Ectodermal cell (in vitro differentiated cells): ENCODE results near the gene RERG.
"Not testable (repeated sequence)": the region's sequence is repeated elsewhere in the genome, so short reads cannot be mapped to it uniquely, and the experiment has no call there.

Source experiments
- H3K27ac ChIP-seq: 2 replicates; pipeline ENCODE4 v1.7.0; 2013; ENCODE audit warnings: mild to moderate bottlenecking, low read depth, low read length; ENCODE audit not compliant: insufficient read depth, poor library complexity, severe bottlenecking
- H3K27me3 ChIP-seq: 2 replicates; pipeline ENCODE4 v1.7.0; 2013; ENCODE audit warnings: mild to moderate bottlenecking, low read length; ENCODE audit not compliant: insufficient read depth, control insufficient read depth, poor library complexity, severe bottlenecking
- H3K36me3 ChIP-seq: one replicate; pipeline ENCODE4 v1.7.0; 2013; ENCODE audit warnings: low read length; ENCODE audit not compliant: control insufficient read depth, insufficient read depth
- H3K4me1 ChIP-seq: one replicate; pipeline ENCODE4 v1.7.0; 2013; ENCODE audit warnings: low read length; ENCODE audit not compliant: control insufficient read depth, insufficient read depth
- H3K4me3 ChIP-seq: 2 replicates; pipeline ENCODE4 v1.7.0; 2013; ENCODE audit warnings: low read depth, low read length, control low read depth; ENCODE audit not compliant: insufficient read depth
- H3K9me3 ChIP-seq: 2 replicates; pipeline ENCODE4 v1.7.0; 2013; ENCODE audit warnings: mild to moderate bottlenecking, low read length, moderate library complexity; ENCODE audit not compliant: control insufficient read depth
- WGBS, 2 experiments: methylation state at CpG; one replicate each; pipeline ENCODE4 v1.1.7; 2013; ENCODE audit warnings: missing lambda C conversion rate in 2 of 2; 5-methylcytosine and 5-hydroxymethylcytosine counted together

RERG gene

GRCh38 chr12:15118955-15119354 lies 102.3 kb downstream of the RERG start:
- Histone ChIP-seq H3K4me3 (no peak overlapping the region), H3K36me3 (no peaks in the 10 kb centered on the region), H3K9me3 (no peaks in the 10 kb centered on the region), H3K4me1 (no peaks in the 10 kb centered on the region), H3K27me3 (no peaks in the 10 kb centered on the region), H3K27ac (no peak overlapping the region)
- WGBS, 2 experiments = no CpG with 5 or more reads among the region's 1 CpG

GRCh38 chr12:15116983-15117382 lies 104.2 kb downstream of the RERG start:
- no peaks in the 10 kb centered on the region for H3K36me3 ChIP-seq
- no peaks in the 10 kb centered on the region for H3K27me3 ChIP-seq
- no peak overlapping the region for H3K27ac ChIP-seq
- no peaks in the 10 kb centered on the region for H3K9me3 ChIP-seq
- H3K4me1 ChIP-seq = no peaks in the 10 kb centered on the region
- no CpG with 5 or more reads among the region's 1 CpG for whole genome bisulfite sequencing, 2 experiments
- no peak overlapping the region for H3K4me3 ChIP-seq

- no peak overlapping the region for H3K27ac ChIP-seq
- 56 to 58% methylated on average over 4 of the region's 4 CpGs for WGBS, 2 experiments
- no peak overlapping the region for H3K4me3 ChIP-seq
- no peaks in the 10 kb centered on the region for H3K4me1 ChIP-seq
- no peaks in the 10 kb centered on the region for H3K36me3 ChIP-seq
- no peaks in the 10 kb centered on the region for H3K9me3 ChIP-seq
- H3K27me3 ChIP-seq = no peaks in the 10 kb centered on the region
Observed at GRCh38 chr12:15116086-15116485, 105.1 kb downstream of the RERG start.

GRCh38 chr12:15115434-15115833 lies 105.8 kb downstream of the RERG start:
- H3K27ac ChIP-seq = no peak overlapping the region
- WGBS, 2 experiments = 99 to 100% methylated on average over 2 of the region's 3 CpGs
- no peaks in the 10 kb centered on the region for H3K9me3 ChIP-seq
- H3K27me3 ChIP-seq = no peaks in the 10 kb centered on the region
- H3K4me3 ChIP-seq = no peak overlapping the region
- H3K4me1 ChIP-seq = no peaks in the 10 kb centered on the region
- no peaks in the 10 kb centered on the region for H3K36me3 ChIP-seq

GRCh38 chr12:15114501-15114900 lies 106.7 kb downstream of the RERG start:
- WGBS, 2 experiments = 93 to 96% methylated on average over 4 of the region's 4 CpGs
- Histone ChIP-seq H3K4me1 (no peaks in the 10 kb centered on the region), H3K27me3 (no peaks in the 10 kb centered on the region), H3K9me3 (no peaks in the 10 kb centered on the region), H3K4me3 (no peak overlapping the region), H3K27ac (no peak overlapping the region), H3K36me3 (no peaks in the 10 kb centered on the region)

- no peaks in the 10 kb centered on the region for H3K9me3 ChIP-seq
Observed at GRCh38 chr12:15092826-15093225, 128.4 kb downstream of the RERG start.

GRCh38 chr12:15090441-15090840 lies 130.8 kb downstream of the RERG start:
- Histone ChIP-seq H3K4me3 (no peak overlapping the region), H3K27me3 (no peaks in the 10 kb centered on the region), H3K27ac (no peak overlapping the region), H3K4me1 (no peaks in the 10 kb centered on the region), H3K36me3 (no peaks in the 10 kb centered on the region), H3K9me3 (no peaks in the 10 kb centered on the region)
- WGBS, 2 experiments = 94 to 96% methylated on average over 2 of the region's 2 CpGs

More at GRCh38 chr12:15092826-15093225, 128.4 kb downstream of the RERG start:
- H3K27me3 ChIP-seq = no peaks in the 10 kb centered on the region
- WGBS, 2 experiments = 80 to 100% methylated on average over 1 of the region's 1 CpG
- no peak overlapping the region for H3K27ac ChIP-seq
- H3K4me1 ChIP-seq = no peaks in the 10 kb centered on the region
- no peak overlapping the region for H3K4me3 ChIP-seq
- no peaks in the 10 kb centered on the region for H3K36me3 ChIP-seq

- WGBS, 2 experiments = 75 to 89% methylated on average over 1 of the region's 1 CpG
- no peaks in the 10 kb centered on the region for H3K36me3 ChIP-seq
- H3K4me3 ChIP-seq = no peak overlapping the region
- H3K27me3 ChIP-seq = no peaks in the 10 kb centered on the region
- H3K9me3 ChIP-seq = no peaks in the 10 kb centered on the region
- no peaks in the 10 kb centered on the region for H3K4me1 ChIP-seq
- H3K27ac ChIP-seq = no peak overlapping the region
Observed at GRCh38 chr12:15088105-15088504, 133.1 kb downstream of the RERG start.

GRCh38 chr12:15077751-15078150 lies 143.5 kb downstream of the RERG start:
- 83 to 84% methylated on average over 1 to 2 of the region's 2 CpGs for WGBS, 2 experiments
- not testable (repeated sequence) for H3K4me1 ChIP-seq, H3K27ac ChIP-seq, H3K4me3 ChIP-seq, H3K27me3 ChIP-seq, H3K9me3 ChIP-seq, H3K36me3 ChIP-seq

GRCh38 chr12:15074351-15074750 lies 146.9 kb downstream of the RERG start:
- Histone ChIP-seq H3K27ac (no peak overlapping the region), H3K9me3 (no peaks in the 10 kb centered on the region), H3K36me3 (no peaks in the 10 kb centered on the region), H3K4me3 (no peak overlapping the region), H3K4me1 (no peaks in the 10 kb centered on the region), H3K27me3 (no peaks in the 10 kb centered on the region)
- 95 to 100% methylated on average over 1 of the region's 1 CpG for WGBS, 2 experiments

- Histone ChIP-seq H3K4me1 (no peaks in the 10 kb centered on the region), H3K36me3 (no peaks in the 10 kb centered on the region), H3K27ac (no peak overlapping the region), H3K27me3 (no peaks in the 10 kb centered on the region), H3K4me3 (no peak overlapping the region), H3K9me3 (no peaks in the 10 kb centered on the region)
- WGBS, 2 experiments = no CpG with 5 or more reads among the region's 1 CpG
Observed at GRCh38 chr12:15059123-15059522, 162.1 kb downstream of the RERG start.
